ENCODE measurements around the gene NBAS. TPM values are rescaled to one million over a fixed set of nuclear protein-coding genes. Genes with fewer than 3 reads are reported as not detected.

Gene NBAS
- total and polyA plus RNA-seq, 2 of the 13 experiments (the other 11 are each of a cell fraction or from before 2014, with no cell fraction given): 33.6 to 58.7 TPM

- ATAC-seq: peak; percentile 65
Measured at GRCh38 chr2:15269043-15269442, 292.1 kb downstream of the NBAS start.

More at GRCh38 chr2:15269043-15269442, 292.1 kb downstream of the NBAS start:
- DNase-seq (ENCODE audit: low spot score) (no peak), FAIRE-seq (no peak)
- WGBS (ENCODE audit: low lambda C conversion rate): 94% methylated on average over 4 of the region's 4 CpGs
- BruUV-seq (replicated peaks): no TSS peak
- peaks cover 3 to 16% of the 10 kb centered on the region in 2 experiments; a peak in 4 of 5 replicates for H3K36me3 ChIP-seq (replicated peaks in 1 of 2; ENCODE audit: control insufficient read depth in 1 of 2, insufficient read depth in 2 of 2, low read length in 2 of 2)
- no peaks in the 10 kb centered on the region for H4K20me1 ChIP-seq (ENCODE audit: insufficient read depth, low read length)
- intact Hi-C loops (cut with micrococcal nuclease; ENCODE audit: unreplicated experiment): no loop called here
- H3K4me3 ChIP-seq (replicated peaks in 1 of 3; ENCODE audit: insufficient read depth in 1 of 3, low read depth in 2 of 3, low read length in 3 of 3): no peak overlapping the region
- no peak overlapping the region for H3K27ac ChIP-seq (ENCODE audit: extremely low read length, insufficient read depth, low read length)
- CTCF ChIA-PET (ENCODE audit: low intra/inter-chr PET ratio, low total read pairs): no interaction called here
- no peak overlapping the region for H3K9ac ChIP-seq (ENCODE audit: insufficient read depth, low read depth, low read length)
- POLR2A ChIA-PET: no interaction called here
- H3K4me2 ChIP-seq (ENCODE audit: low read depth, low read length): no peak overlapping the region
- TF ChIP-seq ZNF766 (CRISPR knock-in tag; IDR thresholded peaks at IDR 0.05; ENCODE audit: borderline replicate concordance) (no peak), ZNF264 (CRISPR knock-in tag; IDR thresholded peaks at IDR 0.05) (no peak), TFAP4 (IDR thresholded peaks at IDR 0.05; ENCODE audit: borderline replicate concordance, low read depth) (no peak), HNF1B (CRISPR knock-in tag; IDR thresholded peaks at IDR 0.05) (no peak), ZNF382 (CRISPR knock-in tag; IDR thresholded peaks at IDR 0.05; ENCODE audit: borderline replicate concordance) (no peak), NCOR1 (IDR thresholded peaks at IDR 0.05; ENCODE audit: borderline replicate concordance, low read length) (no peak)
- no peaks in the 10 kb centered on the region for H3K4me1 ChIP-seq (ENCODE audit: insufficient read depth, low read length)
- no peaks in the 10 kb centered on the region for H3K79me2 ChIP-seq (ENCODE audit: insufficient read depth, low read length)
- in situ Hi-C loops (cut with HindIII; ENCODE audit: extremely low pct_ligation_motif_present, low pct_unique_long_range_greater_than_20kb): no loop called here
- no peak overlapping the region for H2AFZ ChIP-seq (ENCODE audit: low read length)
- H3K27me3 ChIP-seq (ENCODE audit: control insufficient read depth in 1 of 2, insufficient read depth in 2 of 2, low read length in 2 of 2): no peaks in the 10 kb centered on the region
- H3K9me3 ChIP-seq (ENCODE audit: low read length): no peaks in the 10 kb centered on the region

Data from HepG2 (cell line).